H9 (cell line): ENCODE measurements around the gene TH. TPM values are rescaled to one million over a fixed set of nuclear protein-coding genes. Genes with fewer than 3 reads are reported as not detected.

ENCODE experiments used
- DNase-seq: peaks from one replicate; pipeline ENCODE4 v3.0.0-alpha.2; 2017
- H2AFZ ChIP-seq: one replicate; pipeline ENCODE4 v1.6.1; 2013; ENCODE audit warnings: mild to moderate bottlenecking, low read length, control low read depth, moderate library complexity
- H2AK5ac ChIP-seq: 2 replicates; pipeline ENCODE4 v1.6.1; 2013; ENCODE audit warnings: low read length, control low read depth, mixed read lengths; ENCODE audit not compliant: insufficient read length
- H2BK120ac ChIP-seq: one replicate; pipeline ENCODE4 v1.6.1; 2013; ENCODE audit warnings: low read depth, mild to moderate bottlenecking, low read length, control low read depth, inconsistent platforms; ENCODE audit not compliant: poor library complexity, severe bottlenecking
- H2BK12ac ChIP-seq: 2 replicates; pipeline ENCODE4 v1.6.1; 2013; ENCODE audit warnings: low read length, control low read depth, mixed read lengths, low read depth; ENCODE audit not compliant: insufficient read length
- H2BK15ac ChIP-seq: 2 replicates; pipeline ENCODE4 v1.6.1; 2013; ENCODE audit warnings: low read depth, low read length, control low read depth
- H2BK20ac ChIP-seq: one replicate; pipeline ENCODE4 v1.6.1; 2013; ENCODE audit warnings: low read depth, mild to moderate bottlenecking, low read length, control low read depth, inconsistent platforms; ENCODE audit not compliant: poor library complexity, severe bottlenecking
- H2BK5ac ChIP-seq: 2 replicates; pipeline ENCODE4 v1.6.1; 2013; ENCODE audit warnings: low read length, control low read depth, mixed read lengths; ENCODE audit not compliant: insufficient read length
- H3K14ac ChIP-seq: 2 replicates; pipeline ENCODE4 v1.6.1; 2013; ENCODE audit warnings: low read length, control low read depth; ENCODE audit not compliant: insufficient read depth
- H3K18ac ChIP-seq: 2 replicates; pipeline ENCODE4 v1.6.1; 2013; ENCODE audit warnings: low read depth, mild to moderate bottlenecking, mixed read lengths, low read length, control low read depth; ENCODE audit not compliant: insufficient read length
- H3K23ac ChIP-seq: 2 replicates; pipeline ENCODE4 v1.6.1; 2013; ENCODE audit warnings: low read length, control low read depth, mixed read lengths, low read depth; ENCODE audit not compliant: insufficient read length
- H3K23me2 ChIP-seq: 2 replicates; pipeline ENCODE4 v1.6.1; 2013; ENCODE audit warnings: low read depth, mild to moderate bottlenecking, mixed read lengths, low read length, control low read depth; ENCODE audit not compliant: insufficient read length, poor library complexity, severe bottlenecking
- H3K27ac ChIP-seq: 2 replicates; pipeline ENCODE4 v1.5.1; 2013; ENCODE audit warnings: low read length, control low read depth, mixed read lengths, low read depth; ENCODE audit not compliant: insufficient read length
- H3K27me3 ChIP-seq: 2 replicates; pipeline ENCODE4 v1.6.1; 2013; ENCODE audit warnings: low read length, control low read depth, inconsistent platforms; ENCODE audit not compliant: insufficient read depth
- H3K4ac ChIP-seq: 2 replicates; pipeline ENCODE4 v1.6.1; 2013; ENCODE audit warnings: low read depth, mild to moderate bottlenecking, control low read depth, inconsistent platforms, low read length, moderate library complexity
- H3K4me1 ChIP-seq: 2 replicates; pipeline ENCODE4 v1.6.1; 2013; ENCODE audit warnings: low read length, control low read depth, inconsistent platforms; ENCODE audit not compliant: insufficient read depth
- H3K4me2 ChIP-seq: 2 replicates; pipeline ENCODE4 v1.6.1; 2013; ENCODE audit warnings: low read length, control low read depth, mixed read lengths; ENCODE audit not compliant: insufficient read length, insufficient read depth
- H3K56ac ChIP-seq: 2 replicates; pipeline ENCODE4 v1.6.1; 2013; ENCODE audit warnings: low read depth, mild to moderate bottlenecking, mixed read lengths, low read length, control low read depth; ENCODE audit not compliant: insufficient read length
- H3K79me1 ChIP-seq: 2 replicates; pipeline ENCODE4 v1.6.1; 2013; ENCODE audit warnings: low read depth, mild to moderate bottlenecking, moderate library complexity, low read length, control low read depth, inconsistent platforms; ENCODE audit not compliant: insufficient read depth, poor library complexity, severe bottlenecking
- H3K79me2 ChIP-seq: 2 replicates; pipeline ENCODE4 v1.6.1; 2013; ENCODE audit warnings: low read length, control low read depth, inconsistent platforms; ENCODE audit not compliant: insufficient read depth
- H3K9ac ChIP-seq: 2 replicates; pipeline ENCODE4 v1.6.1; 2013; ENCODE audit warnings: low read length, control low read depth, mixed read lengths; ENCODE audit not compliant: insufficient read length; ENCODE audit errors: extremely low read depth
- H3K9me3 ChIP-seq: one replicate; pipeline ENCODE4 v1.6.1; 2013; ENCODE audit warnings: low read depth, low read length, inconsistent platforms; ENCODE audit not compliant: control insufficient read depth
- H3T11ph ChIP-seq: one replicate; pipeline ENCODE4 v1.6.1; 2013; ENCODE audit warnings: mild to moderate bottlenecking, low read length, control low read depth, inconsistent platforms
- H4K20me1 ChIP-seq: one replicate; pipeline ENCODE4 v1.6.1; 2013; ENCODE audit not compliant: control insufficient read depth, insufficient read length, insufficient read depth
- H4K5ac ChIP-seq: 2 replicates; pipeline ENCODE4 v1.6.1; 2013; ENCODE audit warnings: low read depth, mild to moderate bottlenecking, mixed read lengths, low read length, control low read depth; ENCODE audit not compliant: insufficient read length
- H4K8ac ChIP-seq: replicated peaks from 2 replicates; pipeline ENCODE4 v1.6.1; 2013; ENCODE audit warnings: low read length, control low read depth, mixed read lengths, low read depth; ENCODE audit not compliant: insufficient read length
- H4K91ac ChIP-seq: 2 replicates; pipeline ENCODE4 v1.6.1; 2013; ENCODE audit warnings: low read depth, mild to moderate bottlenecking, moderate library complexity, mixed read lengths, low read length, control low read depth; ENCODE audit not compliant: insufficient read length
- H3K27ac Mint-ChIP-seq, 3 experiments: 2 replicates in 2 of 3; 3 replicates in 1 of 3; pipeline ENCODE4 v1.8.0; 2020 to 2021; ENCODE audit warnings: mixed read lengths in 3 of 3, mild to moderate bottlenecking in 1 of 3, moderate library complexity in 1 of 3
- H3K27me3 Mint-ChIP-seq: 2 replicates; pipeline ENCODE4 v1.8.0; 2021; ENCODE audit warnings: low read depth, mild to moderate bottlenecking, moderate library complexity, mixed read lengths
- H3K36me3 Mint-ChIP-seq, 3 experiments: 2 replicates in 2 of 3; 3 replicates in 1 of 3; pipeline ENCODE4 v1.8.0; 2020 to 2021; ENCODE audit warnings: low read depth in 3 of 3, mixed read lengths in 3 of 3; ENCODE audit not compliant: insufficient read depth in 1 of 3
- H3K4me1 Mint-ChIP-seq, 2 experiments: 2 replicates each; pipeline ENCODE4 v1.8.0; 2020; ENCODE audit warnings: mixed read lengths in 2 of 2
- H3K4me3 Mint-ChIP-seq, 2 experiments: 2 replicates in 1 of 2; 3 replicates in 1 of 2; pipeline ENCODE4 v1.8.0; 2020 to 2021; ENCODE audit warnings: mild to moderate bottlenecking in 2 of 2, mixed read lengths in 2 of 2, moderate library complexity in 1 of 2
- H3K9me3 Mint-ChIP-seq, 2 experiments: 2 replicates in 1 of 2; 3 replicates in 1 of 2; pipeline ENCODE4 v1.8.0; 2020; ENCODE audit warnings: mild to moderate bottlenecking in 2 of 2, mixed read lengths in 2 of 2, moderate library complexity in 1 of 2
- CTCF ChIP-seq: fragments of 200-600 bp; sonication (generic); conservative IDR thresholded peaks from 3 replicates; pipeline ENCODE4 v1.8.0; 2021; ENCODE audit warnings: antibody characterized with exemption, mild to moderate bottlenecking
- WGBS: extraction: QIAGEN DNeasy Blood & Tissue Kit; methylation state at CpG from one replicate; pipeline ENCODE4 v1.1.7; 2013; ENCODE audit warnings: missing lambda C conversion rate, low lambda C conversion rate, mixed read lengths; ENCODE audit not compliant: insufficient read length; ENCODE audit errors: extremely low coverage; 5-methylcytosine and 5-hydroxymethylcytosine counted together
- total RNA-seq: library from RNA; stranded (reverse); gene quantifications from 2 replicates; pipeline ENCODE4 v1.2.1, GENCODE V29; 2021

Gene TH
- total RNA-seq, 1 experiment from 2014 or later: not detected

- H3K27me3 Mint-ChIP-seq: peaks cover 59% of the 10 kb centered on the region
- H3K9ac ChIP-seq: no peak overlapping the region
- H3K4me2 ChIP-seq: no peak overlapping the region
- no peak for TF ChIP-seq CTCF
- no peak overlapping the region for H4K5ac ChIP-seq
- no peaks in the 10 kb centered on the region for H3K27me3 ChIP-seq
- H3K4me3 Mint-ChIP-seq: no peak overlapping the region
- H3K14ac ChIP-seq: no peak overlapping the region; the same call in 1 of the 2 replicates
- no peak overlapping the region for H3K56ac ChIP-seq
- H2BK120ac ChIP-seq: no peak overlapping the region
- peaks cover 16% of the 10 kb centered on the region in 2 experiments for H3K9me3 Mint-ChIP-seq
- H4K8ac ChIP-seq: no peak overlapping the region
- no peaks in the 10 kb centered on the region for H3K4me1 ChIP-seq
- no peak overlapping the region for H3K27ac Mint-ChIP-seq
- no CpG with 5 or more reads among the region's 21 CpGs for WGBS
- no peaks in the 10 kb centered on the region for H3K23me2 ChIP-seq
- peaks cover 0 to 9% (median 6%) of the 10 kb centered on the region in 3 experiments; a peak in 6 of 7 replicates for H3K36me3 Mint-ChIP-seq
- no peak for DNase-seq
- H3K79me2 ChIP-seq: no peaks in the 10 kb centered on the region
- no peak overlapping the region for H3K4ac ChIP-seq
- no peaks in the 10 kb centered on the region for H4K20me1 ChIP-seq
- no peak overlapping the region for H2AK5ac ChIP-seq
- no peak overlapping the region for H3T11ph ChIP-seq
- no peaks in the 10 kb centered on the region for H3K79me1 ChIP-seq
- no peak overlapping the region for H2BK15ac ChIP-seq
- no peak overlapping the region for H2BK12ac ChIP-seq
- no peak overlapping the region for H3K18ac ChIP-seq
- no peak overlapping the region for H4K91ac ChIP-seq
- H3K9me3 ChIP-seq: no peaks in the 10 kb centered on the region
- H2AFZ ChIP-seq: no peak overlapping the region
- peaks cover 0 to 11% of the 10 kb centered on the region in 2 experiments; a peak in 2 of 4 replicates for H3K4me1 Mint-ChIP-seq
- no peak overlapping the region for H2BK20ac ChIP-seq
- H2BK5ac ChIP-seq: no peak overlapping the region
- no peak overlapping the region for H3K27ac ChIP-seq
- no peak overlapping the region for H3K23ac ChIP-seq
Observed at GRCh38 chr11:2121227-2122130, 50.1 kb downstream of the TH start.
